GM19025 (cell line): ENCODE data around the gene ABCC12.

Experiments used
- ATAC-seq: cut with Tn5 transposase; IDR thresholded peaks from one replicate; pipeline ENCODE4 v1.9.1; 2021; ENCODE audit warnings: mild to moderate bottlenecking, low read depth, moderate library complexity; ENCODE audit not compliant: unreplicated experiment

The ABCC12 gene

DNA sequence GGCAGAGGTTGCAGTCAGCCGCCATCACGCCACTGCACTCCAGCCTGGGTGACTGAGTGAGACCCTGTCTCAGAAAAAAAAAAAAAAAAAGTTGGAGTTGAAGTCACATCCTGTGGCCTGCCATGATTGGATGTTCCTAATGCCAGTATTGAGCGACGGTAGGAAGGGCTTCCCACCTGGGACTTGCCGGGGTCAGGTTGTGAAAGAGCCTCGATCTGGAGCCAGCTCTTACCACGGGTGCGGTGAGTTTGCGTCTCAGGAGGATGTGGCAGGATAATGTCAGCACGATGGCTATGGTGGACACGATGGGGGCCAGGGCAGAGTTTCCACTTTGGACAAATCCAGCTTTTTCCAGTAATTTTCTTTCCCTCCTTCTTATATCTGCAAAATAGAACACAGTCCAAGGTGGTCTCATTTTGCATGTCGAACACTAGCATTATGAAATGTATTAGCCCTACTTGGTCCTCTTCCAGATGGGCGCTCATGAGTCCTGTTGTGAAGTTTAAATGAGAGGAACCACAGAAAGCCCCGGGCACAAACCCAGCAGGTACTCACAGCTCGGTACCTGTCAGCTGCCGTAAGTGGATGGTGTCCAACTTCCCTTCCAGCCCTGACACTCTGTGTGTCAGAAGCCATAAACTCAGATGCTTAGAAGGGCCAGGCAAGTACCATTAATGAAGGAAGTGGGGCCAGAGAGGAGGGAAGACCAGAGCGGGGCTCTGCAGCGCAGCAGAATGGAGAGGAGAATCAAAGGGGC is 22.2 kb downstream of the ABCC12 start:
- ATAC-seq: no peak

GRCh38 chr16:48132696-48133095 is 23.1 kb downstream of the ABCC12 start:
- ATAC-seq: no peak

GRCh38 chr16:48131201-48131935 is 24.4 kb downstream of the ABCC12 start:
- ATAC-seq: no peak

- no peak for ATAC-seq
Measured at GRCh38 chr16:48129926-48130325, 25.9 kb downstream of the ABCC12 start.

DNA sequence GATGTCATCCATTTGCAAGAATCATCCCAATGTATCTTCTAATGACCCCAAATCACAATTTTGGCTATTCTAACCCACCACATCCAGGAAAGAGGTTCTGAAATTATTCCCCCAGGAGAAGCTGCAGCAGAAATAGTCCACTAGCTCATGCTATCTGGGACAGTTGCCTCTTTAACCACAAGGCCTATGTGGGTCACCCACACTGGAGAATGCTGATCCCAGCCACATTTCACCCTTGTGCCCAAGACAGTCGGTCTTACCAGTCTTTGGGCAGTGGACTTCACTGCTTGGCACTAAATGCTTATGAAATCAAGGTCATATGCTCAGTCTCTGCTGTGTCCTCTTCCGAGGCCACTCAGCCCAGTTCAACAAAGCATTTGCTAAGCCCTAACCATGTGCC is 27.0 kb downstream of the ABCC12 start:
- ATAC-seq: no peak

GRCh38 chr16:48126801-48127644 is 28.8 kb downstream of the ABCC12 start:
- ATAC-seq: no peak

DNA sequence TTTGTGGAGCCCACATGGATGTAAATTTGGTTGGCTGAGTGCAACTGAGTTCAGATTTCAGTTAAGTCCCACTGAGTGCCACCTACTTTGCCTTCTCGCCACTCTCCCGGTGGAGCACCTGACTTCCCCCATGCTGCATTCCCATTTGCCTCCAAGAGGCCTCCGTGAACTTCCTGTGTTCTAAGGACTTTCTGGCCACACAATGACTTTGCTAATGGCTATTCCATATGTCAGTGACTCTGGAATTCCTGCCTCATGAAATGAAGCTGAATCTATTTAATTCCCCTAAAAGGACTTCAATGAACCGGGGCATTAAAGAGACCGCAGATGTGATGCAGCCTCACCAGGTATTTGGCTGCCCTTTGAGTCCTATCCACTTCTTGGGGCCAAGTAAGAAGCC is 29.9 kb downstream of the ABCC12 start:
- no peak for ATAC-seq

GRCh38 chr16:48124266-48124665 is 31.5 kb downstream of the ABCC12 start:
- no peak for ATAC-seq

- no peak for ATAC-seq
Measured at GRCh38 chr16:48123104-48123788, 32.5 kb downstream of the ABCC12 start.

GRCh38 chr16:48121276-48121675 is 34.5 kb downstream of the ABCC12 start:
- no peak for ATAC-seq

GRCh38 chr16:48118841-48119240 is 37.0 kb downstream of the ABCC12 start:
- ATAC-seq: no peak

GRCh38 chr16:48117217-48118105 is 38.3 kb downstream of the ABCC12 start:
- no peak for ATAC-seq

DNA sequence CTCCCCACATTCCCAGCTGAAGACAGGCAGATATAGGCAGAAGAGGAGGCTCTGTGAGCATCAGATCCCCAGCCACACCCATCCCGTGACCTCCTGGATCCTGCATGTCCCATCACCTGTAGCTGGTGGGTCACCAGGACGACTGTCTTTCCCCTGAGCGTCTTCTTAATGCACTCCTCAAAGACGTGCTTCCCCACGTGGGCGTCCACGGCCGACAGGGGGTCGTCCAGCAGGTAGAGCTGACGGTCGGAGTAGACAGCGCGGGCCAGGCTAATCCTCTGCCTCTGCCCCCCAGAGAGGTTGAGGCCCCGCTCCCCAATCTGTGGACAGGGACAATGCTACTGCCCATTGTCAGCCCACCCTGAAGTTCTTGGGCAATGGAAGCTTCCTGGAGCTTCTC is 40.5 kb downstream of the ABCC12 start:
- no peak for ATAC-seq

DNA sequence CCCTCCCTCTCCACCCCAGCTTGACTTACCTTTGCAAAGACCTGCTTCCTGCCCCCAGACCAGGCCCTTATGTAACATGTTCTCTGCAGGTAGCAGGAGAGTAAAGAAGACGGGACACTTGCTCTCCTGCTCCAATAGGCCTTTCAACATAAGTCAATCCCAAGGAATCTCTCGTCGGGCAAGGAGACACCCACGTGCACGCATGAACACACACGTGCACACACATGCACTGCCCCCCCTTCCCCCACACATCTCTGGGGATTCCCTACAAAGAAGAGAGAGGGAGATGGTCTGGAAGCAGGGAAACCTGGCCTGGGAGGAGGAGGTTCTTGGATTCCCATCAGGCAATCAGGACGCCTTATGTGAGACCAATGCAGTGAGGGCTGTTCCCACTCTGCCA is 41.4 kb downstream of the ABCC12 start:
- no peak for ATAC-seq

- ATAC-seq: no peak
Measured at GRCh38 chr16:48113471-48113870, 42.3 kb downstream of the ABCC12 start.

DNA sequence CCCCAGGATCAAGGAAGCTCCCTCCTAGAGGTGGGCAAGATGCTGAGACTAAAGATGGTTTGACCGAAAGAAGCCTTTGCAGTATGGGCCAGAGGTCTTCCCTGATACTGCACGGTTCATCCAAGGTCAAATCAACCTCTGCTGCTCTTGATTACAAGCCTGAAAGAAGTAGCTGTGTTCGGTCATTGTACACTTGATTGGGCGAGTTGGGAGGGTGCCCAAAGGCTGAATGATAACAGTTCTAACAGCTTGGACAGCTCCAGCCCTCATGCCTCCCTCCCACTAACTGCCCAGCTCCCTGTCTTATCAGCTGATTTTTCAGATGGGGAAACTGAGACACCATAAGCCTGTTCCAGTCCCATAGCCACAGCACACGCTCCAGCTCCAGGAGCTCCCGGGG is 42.8 kb downstream of the ABCC12 start:
- no peak for ATAC-seq

GRCh38 chr16:48112600-48112999 is 43.2 kb downstream of the ABCC12 start:
- no peak for ATAC-seq

GRCh38 chr16:48110982-48111381 is 44.8 kb downstream of the ABCC12 start:
- ATAC-seq: no peak

- no peak for ATAC-seq
Measured at GRCh38 chr16:48110000-48110399, 45.8 kb downstream of the ABCC12 start.

- ATAC-seq: no peak
Measured at GRCh38 chr16:48109475-48109874, 46.3 kb downstream of the ABCC12 start.
